ENCODE data around the gene MN1.

The MN1 gene

DNA sequence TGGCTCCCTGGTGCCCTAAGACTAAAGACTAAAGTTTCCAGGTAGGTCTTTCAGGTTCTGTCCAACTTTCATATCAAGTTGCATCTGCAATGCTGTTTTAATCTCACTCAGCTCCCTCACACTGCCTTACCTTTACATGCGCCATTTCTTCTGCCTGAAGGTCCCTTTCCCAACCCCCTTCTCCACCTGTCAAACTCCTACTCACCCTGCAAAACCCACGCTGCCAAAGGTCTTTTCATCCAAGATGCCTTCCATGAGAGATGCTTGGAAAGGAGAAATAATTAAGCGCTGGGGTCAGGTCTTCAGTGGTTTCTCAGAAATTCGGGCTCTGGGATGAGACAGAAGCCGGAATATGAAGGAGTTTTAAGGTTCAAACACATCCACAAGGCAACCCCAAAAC lies 95.1 kb downstream of the MN1 start:
- no peak for DNase-seq

DNA sequence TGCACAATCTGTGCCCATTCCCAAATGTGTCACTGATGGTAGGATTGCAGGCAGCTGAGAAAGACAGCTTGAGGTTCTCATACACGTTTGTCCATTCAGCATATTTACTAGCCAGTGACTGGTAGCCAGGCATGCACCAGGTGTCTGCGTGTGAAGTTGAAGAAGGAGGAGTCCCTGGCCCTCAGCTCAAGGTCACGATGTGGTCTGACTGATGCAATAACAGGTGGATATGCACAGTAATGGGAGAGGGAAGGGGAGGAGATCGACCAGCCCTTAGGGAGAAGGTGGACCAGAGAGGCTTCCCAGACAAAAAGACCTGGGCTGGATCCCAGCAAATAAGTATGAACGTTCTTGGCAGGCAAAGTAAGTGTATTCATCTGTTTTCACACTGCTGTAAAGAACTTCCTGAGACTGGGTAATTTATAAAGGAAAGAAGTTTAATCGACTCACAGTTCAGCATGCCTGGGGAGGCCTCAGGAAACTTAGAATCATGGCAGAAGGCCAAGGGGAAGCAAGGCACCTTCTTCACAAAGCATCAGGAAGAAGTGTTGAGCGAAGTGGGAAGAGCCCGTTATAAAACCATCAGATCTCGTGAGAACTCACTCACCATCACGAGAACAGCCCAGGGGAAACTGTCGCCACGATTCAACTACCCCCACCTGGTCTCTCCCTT lies 96.0 kb downstream of the MN1 start:
- DNase-seq: no peak

DNA sequence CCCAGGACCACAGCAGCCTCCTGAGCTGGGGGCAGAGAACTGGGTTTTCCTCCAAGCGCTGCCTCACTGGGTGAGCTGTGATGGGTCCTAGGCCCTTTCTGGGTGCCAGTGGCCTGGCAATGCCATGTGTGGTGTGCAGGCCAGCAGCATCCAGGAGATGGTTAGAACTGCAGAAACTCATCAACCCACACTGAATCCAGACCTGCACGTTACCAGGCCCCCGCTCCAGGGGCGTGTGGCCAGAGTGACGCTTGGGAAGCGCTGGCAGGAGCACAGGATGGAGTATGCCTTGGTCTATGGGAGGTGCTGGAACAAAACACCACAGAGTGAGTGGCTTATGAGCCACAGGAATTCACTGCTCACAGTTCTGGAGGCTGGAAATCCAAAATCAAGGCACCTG lies 97.0 kb downstream of the MN1 start:
- no peak for DNase-seq

DNA sequence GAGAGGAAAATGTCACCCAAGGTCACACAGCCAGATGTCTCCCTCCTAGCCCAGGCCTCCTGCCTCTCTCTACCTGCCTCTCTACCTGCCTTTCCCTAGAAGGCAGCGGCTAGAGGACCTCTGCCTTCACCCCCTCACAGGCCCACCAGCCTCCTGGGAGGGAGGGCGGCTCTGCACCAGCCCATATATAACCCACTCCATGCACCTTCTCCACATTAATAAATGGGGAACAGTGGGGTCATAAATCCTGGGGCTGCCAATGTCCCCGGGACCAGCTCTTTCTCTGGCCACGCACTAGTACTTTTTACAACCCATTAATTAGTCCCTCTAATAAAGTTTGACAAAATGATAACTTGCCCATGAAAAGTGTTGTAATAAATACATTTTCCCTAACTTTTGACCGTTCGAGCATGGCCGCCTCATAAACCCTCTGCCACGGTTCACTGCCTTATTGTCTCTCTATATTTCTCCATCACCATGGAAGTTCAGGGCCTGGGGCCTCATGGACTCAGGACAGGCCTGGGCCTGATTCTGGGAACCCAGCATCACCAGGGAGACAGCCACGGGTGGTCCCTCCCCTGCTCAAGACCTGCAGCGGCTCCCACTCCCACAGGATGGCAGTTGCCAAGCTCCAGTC lies 102.1 kb downstream of the MN1 start:
- DNase-seq: no peak

DNA sequence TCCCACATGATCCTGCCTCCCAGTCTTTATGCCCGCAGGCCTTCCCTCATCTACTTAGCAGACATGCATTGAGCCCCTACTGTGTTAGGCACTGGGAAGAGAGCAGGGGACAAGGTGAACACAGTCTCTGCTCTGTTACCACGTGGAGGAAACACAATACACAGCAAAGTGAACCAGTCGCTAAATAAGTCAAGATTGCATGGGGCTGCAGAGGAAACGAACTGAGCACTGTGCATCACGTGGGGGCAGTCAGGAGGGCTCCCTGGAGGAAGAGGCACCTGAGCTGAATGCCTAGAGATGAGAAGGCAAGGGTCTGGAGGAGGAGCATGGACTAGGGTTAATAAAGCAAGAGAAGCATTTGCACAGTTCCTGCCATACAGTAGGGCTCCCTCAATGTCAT lies 102.7 kb downstream of the MN1 start:
- no peak for DNase-seq

Data from effector CD4-positive, alpha-beta T cell (primary cell).